Left cardiac atrium (tissue), 4 donors: ENCODE results near the gene CYP27C1. TPM values are rescaled to one million over a fixed set of nuclear protein-coding genes. Genes with fewer than 3 reads are reported as not detected.
A peak's percentile ranks its signal among the peaks of the same experiment; 100 is the strongest.

Source experiments
- ATAC-seq, 2 donors: fragments of 200-7000 bp; cut with Tn5 transposase; one replicate each; pipeline ENCODE4 v1.9.1; 2020; ENCODE audit warnings: mild to moderate bottlenecking in 2 of 2, moderate library complexity in 2 of 2
- DNase-seq: peaks from one replicate; pipeline ENCODE4 v3.0.0-alpha.2; 2020
- intact Hi-C, 2 donors: fragments of 100-400 bp; cut with DNase I; formaldehyde crosslinking; loops; one replicate each; pipeline versions ENCODE4 v1.14.1 to v1.15.1; 2022 to 2023
- total RNA-seq, 2 donors: library from RNA; stranded (reverse); fragmentation: NEBNext Ultra II Directional; extraction: Animal tissue kit (Norgen Biotek cat#: 25700); gene quantifications; one replicate each; pipeline ENCODE4 v1.2.1, GENCODE V29; 2021
- donor health status: DM: no; HTN: yes; CAD: no.
- donor health status: DM: no; HTN: yes; CAD: no; lungs with severe emphysema.
- donor health status: DM: yes; HTN: yes; CAD: no.
- donor health status: Dilated cardiomyopathy.

CYP27C1 gene
- total RNA-seq, 2 donors from 2014 or later = 0.21 TPM

DNA sequence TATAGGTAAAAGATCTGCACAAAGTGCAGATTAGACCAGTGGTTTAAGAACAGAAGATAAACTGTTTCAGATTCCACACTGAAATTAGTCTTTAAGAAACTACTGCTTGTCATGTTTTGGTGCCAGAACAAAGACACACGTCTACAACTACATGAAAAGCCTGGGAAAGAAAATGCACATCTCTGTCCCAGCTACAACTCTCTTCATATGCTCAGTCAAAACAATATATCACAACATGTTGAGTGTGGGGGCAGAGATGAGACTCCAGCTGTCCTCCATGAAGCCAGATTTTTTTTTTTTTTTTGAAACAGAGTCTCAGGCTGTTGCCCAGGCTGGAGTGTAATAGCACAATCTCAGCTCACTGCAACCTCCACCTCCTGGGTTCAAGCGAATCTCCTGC, 60.6 kb downstream of the CYP27C1 start:
- intact Hi-C loops = loop anchor here in 1 of 2 donors (10.0 kb wide), 1 partner anchor 55 kb away; the partner anchor contains the start of gene BIN1
- DNase-seq (no peak), ATAC-seq (no peak)

DNA sequence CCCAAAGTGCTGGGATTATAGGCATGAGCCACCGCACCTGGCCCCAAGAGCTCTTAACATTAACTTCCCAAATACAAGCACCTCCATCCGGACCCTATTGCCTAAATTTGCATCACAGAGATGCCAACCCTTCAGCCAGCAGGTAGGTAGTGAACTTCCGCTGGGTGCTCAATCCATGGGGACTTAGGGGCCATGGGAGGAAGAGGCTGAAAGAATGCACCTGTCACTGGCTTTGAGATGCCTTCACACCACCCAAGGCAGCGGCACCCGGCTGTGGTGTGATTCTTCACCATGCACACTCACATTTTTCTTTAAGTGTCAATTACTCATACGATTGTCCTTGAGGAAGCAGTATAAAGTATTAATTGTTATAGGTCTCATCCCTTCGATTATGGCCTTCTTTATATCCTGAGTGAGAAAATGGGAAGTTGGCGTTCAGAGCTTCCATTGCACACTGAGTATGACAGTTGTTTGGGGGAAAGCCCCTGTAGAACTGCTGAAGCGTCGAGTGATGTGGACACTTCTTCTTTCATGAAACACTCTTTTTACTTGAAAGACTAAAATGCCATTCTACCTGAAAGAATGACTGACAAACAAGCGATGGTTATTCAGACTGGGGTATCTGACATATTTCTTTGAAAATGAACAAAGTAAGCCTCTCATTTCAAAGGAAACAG, 61.3 kb downstream of the CYP27C1 start:
- ATAC-seq (no peak), DNase-seq (no peak)
- intact Hi-C loops = loop anchor here in 1 of 2 donors (10.0 kb wide), 1 partner anchor 54 kb away; the partner anchor contains the start of gene BIN1

DNA sequence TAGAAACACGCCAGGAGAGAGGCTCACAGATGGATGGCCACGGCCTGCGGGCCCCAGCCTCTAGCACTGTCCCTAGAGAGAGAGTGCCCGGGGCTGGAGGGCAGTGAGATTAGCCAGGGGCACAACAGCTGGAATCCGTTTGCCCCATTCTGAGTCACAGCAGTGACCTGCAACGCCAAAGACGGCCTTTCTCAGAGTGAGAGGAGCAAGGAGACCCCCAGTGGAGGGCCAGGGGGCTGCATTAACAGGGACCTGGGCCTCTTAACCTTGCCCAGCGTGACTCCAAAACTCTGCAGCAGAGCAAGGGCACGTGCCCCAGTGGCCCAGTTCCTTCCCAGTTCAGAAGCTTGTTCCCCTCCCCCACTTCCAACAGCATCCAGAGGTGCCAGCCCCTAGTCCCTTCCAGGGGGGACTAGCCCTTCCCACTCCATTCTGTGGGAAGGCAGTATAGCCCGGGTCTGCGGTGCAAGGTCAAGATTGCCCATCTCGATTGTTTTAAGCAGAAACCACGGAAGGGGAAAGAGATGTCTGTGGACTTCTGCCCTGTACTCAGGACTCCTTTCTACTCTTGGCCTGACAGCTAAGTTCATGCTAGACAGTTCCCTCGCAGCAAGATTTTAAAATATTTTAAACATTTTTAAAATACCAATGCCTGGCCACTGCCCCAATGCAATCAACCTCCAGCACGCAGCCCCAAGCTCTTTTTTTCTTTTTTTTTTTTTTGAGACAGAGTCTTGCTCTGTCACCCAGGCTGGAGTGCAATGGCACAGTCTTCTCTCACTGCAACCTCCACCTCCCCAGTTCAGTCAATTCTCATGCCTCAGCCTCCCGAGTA, 62.2 kb downstream of the CYP27C1 start:
- ATAC-seq = no peak
- no peak for DNase-seq
- intact Hi-C loops = loop anchor here in 1 of 2 donors (10.0 kb wide), 1 partner anchor 53 kb away; the partner anchor contains the start of gene BIN1

DNA sequence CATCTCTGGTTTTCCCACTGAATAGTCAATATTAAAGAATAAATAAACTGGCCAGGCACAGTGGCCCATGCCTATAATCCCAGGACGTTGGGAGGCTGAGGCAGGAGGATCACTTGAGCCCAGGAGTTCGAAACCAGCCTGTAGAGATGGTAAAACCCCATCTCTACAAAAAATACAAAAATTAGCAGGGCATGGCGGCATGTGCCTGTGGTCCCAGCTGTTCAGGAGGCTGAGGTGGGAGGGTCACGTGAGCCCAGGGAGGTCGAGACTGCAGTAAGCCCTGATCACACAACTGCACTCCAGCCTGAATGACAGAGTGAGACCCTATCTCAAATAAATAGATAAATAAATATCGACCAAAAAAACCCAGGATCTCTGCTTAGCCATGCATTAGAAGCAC, 63.0 kb downstream of the CYP27C1 start:
- ATAC-seq (no peak), DNase-seq (no peak)
- intact Hi-C loops = loop anchor here in 1 of 2 donors (10.0 kb wide), 1 partner anchor 52 kb away; the partner anchor contains the start of gene BIN1

DNA sequence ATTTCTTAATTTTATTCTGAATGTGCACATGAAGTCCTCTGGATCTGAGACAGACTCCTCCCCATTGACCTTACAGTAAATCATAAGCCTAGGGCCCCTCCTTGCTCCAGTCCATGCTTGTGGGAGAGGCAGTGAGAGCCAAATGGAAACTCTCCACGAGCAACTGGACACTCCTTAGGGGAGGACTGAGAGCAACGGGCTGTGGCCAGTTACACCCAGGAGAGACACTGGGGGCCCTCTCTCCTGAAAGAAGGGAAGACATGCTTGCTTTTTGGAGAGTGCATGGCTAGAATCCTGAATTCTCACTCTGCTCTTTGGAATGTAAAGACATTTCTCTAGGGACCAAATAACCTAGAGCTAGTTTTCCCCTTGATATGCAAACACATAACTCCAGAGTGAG, 64.2 kb downstream of the CYP27C1 start:
- peak; percentile 84 to 85 for ATAC-seq
- intact Hi-C loops = loop anchor here in 1 of 2 donors (10.0 kb wide), 1 partner anchor 51 kb away; the partner anchor contains the start of gene BIN1
- DNase-seq = no peak

DNA sequence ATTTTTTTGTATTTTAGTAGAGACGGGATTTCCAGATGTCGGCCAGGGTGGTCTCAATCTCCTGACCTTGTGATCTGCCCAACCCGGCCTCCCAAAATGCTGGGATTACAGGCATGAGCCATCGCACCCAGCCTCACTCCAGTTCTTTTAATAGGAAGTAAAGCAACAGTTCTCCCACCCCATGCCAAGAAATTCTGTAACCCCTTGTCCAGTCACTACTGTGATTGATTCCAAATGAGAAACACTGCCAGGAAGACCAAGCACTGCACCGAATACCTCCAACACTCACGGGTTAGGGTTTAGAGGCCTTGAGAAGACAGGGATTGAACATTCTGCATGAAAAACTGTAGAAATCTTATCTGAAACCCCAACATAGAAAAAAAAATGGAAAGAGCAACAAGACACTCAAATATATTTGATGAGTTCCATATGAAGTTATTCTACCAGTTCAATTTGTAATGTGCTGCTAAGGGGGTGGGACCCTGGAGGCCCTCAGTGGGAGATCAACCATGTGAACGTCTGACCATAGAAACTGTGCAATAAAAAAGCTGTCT, 65.0 kb downstream of the CYP27C1 start:
- no peak for DNase-seq
- ATAC-seq = peak; percentile 28 to 56
- intact Hi-C loops = loop anchor here in 1 of 2 donors (10.0 kb wide), 1 partner anchor 50 kb away; the partner anchor contains the start of gene BIN1

DNA sequence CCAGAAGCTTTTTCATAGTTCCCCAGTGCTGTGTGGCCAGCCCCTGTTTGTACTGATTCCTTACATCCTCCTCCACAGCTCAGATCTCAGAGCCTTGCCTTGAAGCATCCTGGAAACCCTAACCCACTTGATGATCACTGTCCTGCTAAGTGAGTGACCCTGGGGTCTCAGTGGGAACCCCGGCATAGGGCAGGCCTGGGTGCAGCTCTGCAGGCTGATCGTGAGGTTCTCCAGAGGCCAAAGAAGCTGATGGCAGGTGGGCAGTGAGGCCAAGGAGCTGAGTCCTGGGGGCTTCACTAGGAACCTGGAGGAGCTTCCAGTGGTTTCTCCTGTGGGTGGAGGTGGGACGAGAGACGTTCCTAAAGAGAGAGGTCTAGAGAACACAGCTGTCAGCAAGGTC, 65.7 kb downstream of the CYP27C1 start:
- DNase-seq (no peak), ATAC-seq (no peak)
- intact Hi-C loops = loop anchor here in 1 of 2 donors (10.0 kb wide), 1 partner anchor 50 kb away; the partner anchor contains the start of gene BIN1

DNA sequence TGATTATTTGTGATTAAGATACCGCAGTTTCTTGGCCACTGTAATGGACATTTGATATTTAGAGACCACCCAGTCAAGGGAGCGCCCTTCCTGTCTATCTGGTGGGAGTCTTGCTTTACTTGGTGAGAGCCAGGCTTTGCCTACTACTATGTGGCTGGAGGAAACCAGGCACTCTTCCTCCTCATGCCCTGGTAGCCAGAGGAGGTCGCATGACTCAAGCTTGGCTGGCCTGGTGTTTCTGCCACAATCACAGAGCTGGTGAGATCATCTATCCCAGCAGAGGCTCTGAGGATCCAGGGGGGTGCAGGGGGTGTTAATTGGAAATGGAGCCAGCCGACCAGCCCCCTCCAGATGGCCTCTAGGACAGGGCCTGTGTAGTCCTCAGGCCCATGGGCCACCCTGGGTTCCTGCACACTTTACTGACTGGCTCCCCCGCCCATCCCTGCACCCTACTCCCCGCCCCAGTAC, 66.4 kb downstream of the CYP27C1 start:
- peak in 1 of 2 donors; percentile 73 for ATAC-seq
- no peak for DNase-seq
- intact Hi-C loops = loop anchor here in 1 of 2 donors (10.0 kb wide), 1 partner anchor 49 kb away; the partner anchor contains the start of gene BIN1

DNA sequence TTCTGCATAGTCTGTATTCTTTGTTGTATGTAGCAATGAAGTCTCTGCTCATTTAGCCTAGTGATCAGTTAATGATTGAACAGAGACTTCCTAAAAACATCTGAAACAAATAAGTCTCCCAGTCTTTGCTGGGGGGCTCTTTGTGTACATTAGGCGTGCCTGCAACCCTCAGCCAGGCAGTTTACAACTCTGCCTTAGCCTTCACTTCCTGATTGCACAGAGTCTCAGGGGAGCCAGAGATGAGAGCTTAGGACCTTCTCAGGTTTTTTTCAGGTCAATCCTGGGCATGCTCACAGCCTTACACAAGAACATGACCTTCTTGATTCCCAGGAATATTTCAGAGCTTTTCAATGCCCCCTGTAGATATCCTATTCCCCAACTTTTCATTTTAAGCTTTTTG, 69.1 kb downstream of the CYP27C1 start:
- intact Hi-C loops = loop anchor here in 1 of 2 donors (10.0 kb wide), 1 partner anchor 46 kb away; the partner anchor contains the start of gene BIN1
- DNase-seq = no peak
- ATAC-seq = no peak

DNA sequence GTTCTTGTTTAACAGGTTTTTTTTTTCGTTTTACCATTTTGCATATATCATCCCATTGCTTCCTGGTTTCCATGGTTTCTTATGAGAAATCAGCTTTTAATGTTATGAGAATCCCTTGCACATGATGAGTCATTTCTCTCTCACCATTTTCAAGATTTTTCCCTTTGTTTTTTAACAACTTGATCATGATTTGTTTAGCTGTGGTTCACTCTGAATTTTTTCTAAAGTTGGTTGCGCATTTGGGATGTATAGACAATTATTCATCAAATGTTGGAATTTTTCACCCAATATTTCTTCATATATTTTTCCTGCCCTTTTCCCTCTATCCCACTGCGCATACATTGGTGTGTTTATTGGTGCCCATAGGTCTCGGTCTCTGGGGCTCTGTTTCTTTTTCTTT, 70.7 kb downstream of the CYP27C1 start:
- DNase-seq = no peak

DNA sequence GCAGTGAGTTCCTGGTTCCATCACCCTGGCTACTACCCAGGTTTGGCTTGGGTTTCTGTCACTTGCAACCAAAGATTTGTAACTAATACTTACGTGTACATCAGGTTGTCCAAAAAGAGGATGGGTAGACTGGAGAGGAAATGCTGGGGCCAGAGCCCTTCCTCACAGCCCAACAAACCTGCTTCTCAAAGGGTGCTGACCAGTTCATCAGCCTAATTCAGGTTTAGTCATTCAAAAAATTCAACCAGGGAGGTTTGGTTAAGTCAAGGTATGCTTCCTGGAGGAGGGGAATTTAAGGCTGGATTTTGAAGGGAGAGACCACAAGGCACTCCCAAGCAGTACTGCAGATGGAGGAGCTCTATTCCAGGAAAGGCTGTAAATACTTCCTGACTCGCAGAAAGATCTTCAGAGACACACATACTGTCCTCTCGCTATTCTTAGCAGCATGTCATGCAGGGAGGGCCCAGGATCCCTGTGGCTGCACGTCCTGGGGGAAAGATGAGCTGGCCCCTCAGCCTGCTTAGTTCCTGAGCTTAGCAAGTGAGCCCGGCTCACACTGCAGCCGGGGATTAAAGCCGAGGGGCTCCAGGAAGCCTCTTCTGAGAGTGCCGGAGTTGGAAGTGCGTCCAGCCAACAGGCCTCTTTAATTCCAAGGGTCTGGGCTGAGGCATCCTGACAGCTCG, 73.1 kb downstream of the CYP27C1 start:
- DNase-seq = no peak
- intact Hi-C loops = no loop called here
- ATAC-seq = peak in 1 of 2 donors; percentile 20

More for the DNA sequence above, 70.7 kb downstream of the CYP27C1 start:
- intact Hi-C loops = no loop called here
- no peak for ATAC-seq

DNA sequence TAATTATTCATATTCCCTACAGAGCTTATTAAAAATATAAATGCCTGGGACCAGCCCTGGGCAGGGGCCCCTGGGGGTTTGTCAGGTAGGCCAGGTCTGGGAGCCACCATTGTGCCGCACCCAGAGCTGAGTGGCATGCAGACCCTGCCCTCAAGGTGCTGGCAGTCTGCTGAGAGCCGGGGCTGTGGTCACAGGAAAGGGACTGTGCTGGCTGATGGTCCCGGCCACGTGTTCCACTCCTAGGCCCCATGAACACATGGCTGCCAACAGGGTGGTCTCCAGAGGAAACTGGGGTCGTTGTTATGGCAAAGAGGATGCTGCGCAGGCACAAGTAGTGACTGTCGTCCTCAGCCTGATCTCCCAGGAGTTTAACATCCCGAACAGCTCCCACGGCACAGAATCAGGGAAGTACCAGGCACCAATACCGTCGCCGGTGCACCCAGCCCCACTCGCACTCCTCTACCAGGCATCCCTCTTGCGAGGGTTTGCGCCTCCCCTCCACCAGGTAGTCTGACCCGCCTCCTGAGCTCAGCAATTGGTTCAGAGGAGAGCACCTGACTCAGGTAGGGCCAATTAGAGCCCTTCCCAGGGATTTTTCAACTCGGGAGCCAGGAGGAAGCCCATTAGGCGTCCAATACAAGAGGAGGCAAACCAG, 73.9 kb downstream of the CYP27C1 start:
- ATAC-seq = peak in 1 of 2 donors; percentile 27
- intact Hi-C loops = no loop called here

DNA sequence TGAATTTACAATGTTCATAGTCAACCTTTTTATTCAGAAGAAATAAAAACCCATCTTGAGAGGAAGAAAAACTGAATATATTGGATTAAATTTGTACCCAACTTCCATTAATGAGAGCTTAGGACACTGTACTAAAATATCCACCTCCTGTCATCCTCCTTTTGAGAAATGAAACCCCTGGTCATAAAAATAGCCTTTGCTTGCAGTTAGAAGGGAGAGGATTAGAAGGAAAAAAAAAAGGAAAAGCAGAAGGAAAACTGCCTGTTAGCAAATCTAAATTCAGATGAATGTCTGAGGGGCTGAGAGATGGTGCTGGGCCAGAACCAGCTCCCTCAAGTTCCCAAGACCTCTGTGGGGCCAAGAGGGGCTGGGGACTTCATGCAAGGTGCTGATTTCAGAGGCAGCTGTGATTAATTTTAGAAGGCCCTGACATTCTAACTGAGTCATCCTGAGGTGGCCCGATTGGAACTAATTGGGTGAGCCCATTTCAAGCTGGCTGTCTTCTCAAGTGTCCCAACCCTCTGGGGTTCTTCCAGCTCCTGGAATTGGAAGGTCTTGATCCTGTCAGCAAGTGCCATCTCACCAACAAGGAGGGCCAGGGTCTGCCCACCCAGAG, 74.7 kb downstream of the CYP27C1 start:
- peak in 1 of 2 donors; percentile 40 for ATAC-seq
- intact Hi-C loops = no loop called here
- DNase-seq = no peak

More for the DNA sequence above, 73.9 kb downstream of the CYP27C1 start:
- DNase-seq = no peak

DNA sequence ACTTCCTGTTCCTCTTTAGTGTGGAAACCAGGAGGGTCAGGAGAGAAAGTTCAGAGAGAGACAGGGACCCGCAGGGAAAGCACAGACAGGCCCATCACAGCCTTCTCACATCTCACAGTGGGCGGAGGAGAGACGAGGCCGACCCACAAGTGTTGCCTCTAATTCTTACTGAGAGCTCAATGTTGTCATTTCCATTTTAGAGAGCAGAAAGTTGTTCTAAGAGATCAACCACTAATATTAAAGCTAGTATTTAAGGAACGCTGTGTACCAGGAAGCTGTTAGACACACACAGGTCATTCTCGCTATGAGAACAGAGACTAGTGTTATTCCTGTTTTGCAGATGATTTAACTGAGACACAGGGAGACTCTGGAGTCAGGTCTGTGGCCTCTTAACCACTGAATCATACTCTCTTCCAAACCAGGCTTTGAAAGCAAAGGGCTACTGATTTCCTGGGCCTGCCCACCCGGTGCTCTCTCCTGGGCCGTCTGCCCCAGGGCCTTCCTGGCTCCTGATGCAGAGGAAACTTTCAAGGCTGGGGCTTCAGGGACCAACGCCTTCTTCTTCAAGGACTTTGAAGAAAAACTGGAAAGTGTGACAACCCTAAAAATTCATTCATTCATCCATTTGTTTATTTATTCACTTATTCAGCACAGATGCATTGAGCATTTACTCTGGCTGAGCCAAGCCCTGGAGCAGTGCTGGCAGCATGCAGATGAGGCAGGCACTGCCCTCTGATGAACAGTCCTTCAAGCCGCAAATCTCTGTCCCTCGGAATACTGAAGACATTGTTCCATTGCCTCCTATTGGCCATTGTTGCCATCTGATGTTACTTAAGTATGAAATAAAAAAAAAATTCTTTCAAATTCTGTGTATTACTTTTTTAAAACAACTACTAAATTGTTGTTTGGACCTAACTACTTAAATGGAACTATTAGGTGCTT, 76.0 kb downstream of the CYP27C1 start:
- intact Hi-C loops = no loop called here
- ATAC-seq = peak in 1 of 2 donors; percentile 33

DNA sequence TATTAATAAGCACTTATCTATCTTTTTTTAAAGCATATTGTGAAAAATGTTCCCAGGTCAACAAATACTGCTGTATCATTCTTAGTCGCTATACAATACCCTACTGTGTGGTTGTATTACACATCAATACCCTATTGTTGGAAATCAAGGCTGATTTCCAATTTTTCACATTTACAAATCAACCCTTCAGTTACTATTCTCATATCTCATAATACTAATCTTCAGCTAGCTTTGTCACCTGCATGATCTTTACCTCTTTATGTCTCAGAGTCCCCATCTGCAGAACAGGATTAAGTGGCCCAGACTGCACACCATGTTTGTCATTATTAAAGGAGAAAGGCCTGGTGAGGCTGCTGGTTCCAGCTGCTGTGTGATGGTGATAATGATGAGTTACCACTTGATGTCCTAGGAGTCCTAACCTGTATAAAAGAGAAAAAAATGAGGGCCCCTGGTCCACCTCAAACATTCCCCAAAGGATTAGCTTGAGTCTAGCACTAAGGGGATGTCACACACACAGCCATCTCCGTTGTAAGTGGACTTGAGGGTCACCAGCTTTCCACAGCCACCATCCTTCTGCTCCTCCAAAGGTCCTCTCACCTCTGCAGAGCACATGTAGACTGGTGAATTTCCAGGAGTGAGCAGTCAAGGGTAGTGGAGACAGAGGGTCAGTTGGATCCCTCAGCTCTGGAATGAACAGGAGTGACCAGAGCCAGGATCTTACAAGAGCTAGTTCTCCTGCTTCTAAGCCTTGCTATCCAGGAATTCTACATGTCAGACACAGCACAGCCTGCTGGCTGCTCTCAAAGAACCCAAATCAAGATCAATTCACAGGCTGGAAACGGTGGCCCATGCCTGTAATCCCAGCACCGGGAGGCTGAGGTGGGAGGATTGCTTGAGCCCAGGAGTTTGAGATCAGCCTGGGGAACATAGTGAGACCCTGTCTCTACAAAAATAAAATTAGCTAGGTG, 77.2 kb downstream of the CYP27C1 start:
- DNase-seq = no peak
- intact Hi-C loops = no loop called here
- ATAC-seq = no peak

More for the DNA sequence above, 76.0 kb downstream of the CYP27C1 start:
- DNase-seq = no peak
